C4-2B (cell line): ENCODE measurements around the gene CPSF7.

Source experiments
- CTCF ChIP-seq: fragments of 450-650 bp; conservative IDR thresholded peaks from 2 replicates; pipeline ENCODE4 v1.5.1; 2017; ENCODE audit warnings: mild to moderate bottlenecking
- ZFX ChIP-seq: fragments of 450-650 bp; IDR thresholded peaks from 2 replicates; pipeline ENCODE4 v1.6.1; 2017

- TF ChIP-seq CTCF (no peak), ZFX (no peak)
Observed at GRCh38 chr11:61362542-61362875, 67.3 kb downstream of the CPSF7 start.
